Measurements from ENCODE around the gene TSEN2. TPM values are rescaled to one million over a fixed set of nuclear protein-coding genes. Genes with fewer than 3 reads are reported as not detected.

Gene TSEN2
- total RNA-seq, 1 donor = 12.7 TPM

- peaks cover 43% of the 10 kb centered on the region for H3K4me1 ChIP-seq (ENCODE audit: insufficient read depth, low read length)
- no peak overlapping the region for H3K4me3 ChIP-seq (ENCODE audit: low read length)
- H3K9me3 ChIP-seq (ENCODE audit: low read depth, low read length) = no peaks in the 10 kb centered on the region
- peaks cover 4% of the 10 kb centered on the region for H3K27me3 ChIP-seq (ENCODE audit: insufficient read depth, low read length)
Measured at GRCh38 chr3:12559520-12559919, 75.2 kb downstream of the TSEN2 start.

GRCh38 chr3:12560505-12561190 lies 76.4 kb downstream of the TSEN2 start:
- H3K27me3 ChIP-seq (ENCODE audit: insufficient read depth, low read length) = peaks cover 1% of the 10 kb centered on the region
- peaks cover 42% of the 10 kb centered on the region for H3K4me1 ChIP-seq (ENCODE audit: insufficient read depth, low read length)
- no peak overlapping the region for H3K4me3 ChIP-seq (ENCODE audit: low read length)
- H3K9me3 ChIP-seq (ENCODE audit: low read depth, low read length) = no peaks in the 10 kb centered on the region

DNA sequence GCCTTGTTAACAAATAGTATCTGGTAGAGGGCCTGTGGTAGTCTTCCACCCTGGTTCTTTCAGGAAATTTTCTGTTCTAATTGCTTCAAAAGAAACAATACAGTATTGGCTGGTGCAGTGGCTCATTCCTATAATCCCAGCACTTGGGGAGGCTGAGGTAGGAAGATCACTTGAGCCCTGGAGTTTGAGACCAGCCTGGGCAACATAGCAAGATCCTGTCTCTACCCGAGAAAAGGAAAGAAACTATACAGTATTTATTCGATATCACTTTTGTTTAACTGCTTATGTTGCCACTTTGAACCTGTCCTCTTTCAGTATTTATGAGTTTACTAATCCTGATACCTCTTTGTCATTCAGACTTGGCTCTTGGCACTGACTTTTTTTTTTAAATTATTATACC lies 77.1 kb downstream of the TSEN2 start:
- H3K4me1 ChIP-seq (ENCODE audit: insufficient read depth, low read length) = peaks cover 35% of the 10 kb centered on the region
- H3K4me3 ChIP-seq (ENCODE audit: low read length) = no peak overlapping the region
- no peaks in the 10 kb centered on the region for H3K27me3 ChIP-seq (ENCODE audit: insufficient read depth, low read length)
- H3K9me3 ChIP-seq (ENCODE audit: low read depth, low read length) = peaks cover 4% of the 10 kb centered on the region

DNA sequence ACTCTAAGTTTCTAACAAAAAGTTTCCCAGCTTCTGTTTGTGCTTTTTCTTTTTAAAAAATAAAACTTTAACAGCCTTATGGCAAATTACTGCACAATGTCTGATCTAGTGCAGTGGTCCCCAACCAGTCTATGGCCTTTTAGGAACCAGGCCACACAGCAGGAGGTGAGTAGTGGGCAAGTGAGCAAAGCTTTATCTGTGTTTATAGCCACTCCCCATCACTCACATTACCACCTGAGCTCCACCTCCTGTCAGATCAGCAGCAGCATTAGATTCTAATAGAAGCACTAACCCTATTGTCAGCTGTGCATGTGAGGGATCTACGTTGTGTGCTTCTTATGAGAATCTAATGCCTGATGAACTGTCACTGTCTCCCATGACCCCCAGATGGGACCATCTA lies 78.2 kb downstream of the TSEN2 start:
- H3K9me3 ChIP-seq (ENCODE audit: low read depth, low read length) = peaks cover 8% of the 10 kb centered on the region
- H3K4me1 ChIP-seq (ENCODE audit: insufficient read depth, low read length) = peaks cover 33% of the 10 kb centered on the region
- no peak overlapping the region for H3K4me3 ChIP-seq (ENCODE audit: low read length)
- H3K27me3 ChIP-seq (ENCODE audit: insufficient read depth, low read length) = no peaks in the 10 kb centered on the region

DNA sequence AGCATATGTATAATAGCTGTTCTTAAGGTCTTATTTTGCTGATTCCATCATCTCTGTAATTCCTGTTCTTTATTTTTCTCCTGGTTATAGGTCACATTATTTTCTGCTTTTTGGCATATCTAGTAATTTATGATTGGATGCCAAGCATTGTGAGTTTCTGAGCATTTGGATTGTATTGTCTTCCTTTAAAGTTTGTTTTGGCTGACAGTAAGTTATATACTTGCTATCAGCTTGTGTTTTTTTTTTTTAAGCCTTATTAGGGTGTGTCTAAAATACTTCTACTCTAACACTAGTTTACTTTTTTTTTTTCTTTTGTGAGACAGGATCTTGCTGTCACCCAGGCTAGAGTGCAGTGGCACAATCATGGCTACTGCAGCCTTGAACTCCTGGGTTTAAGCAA lies 82.7 kb downstream of the TSEN2 start:
- Histone ChIP-seq H3K27me3 (ENCODE audit: insufficient read depth, low read length) (no peaks in the 10 kb centered on the region), H3K4me3 (ENCODE audit: low read length) (no peak overlapping the region), H3K4me1 (ENCODE audit: insufficient read depth, low read length) (peaks cover 2% of the 10 kb centered on the region), H3K9me3 (ENCODE audit: low read depth, low read length) (peaks cover 8% of the 10 kb centered on the region)

- H3K27me3 ChIP-seq (ENCODE audit: insufficient read depth, low read length) = no peaks in the 10 kb centered on the region
- no peak overlapping the region for H3K4me3 ChIP-seq (ENCODE audit: low read length)
- no peaks in the 10 kb centered on the region for H3K4me1 ChIP-seq (ENCODE audit: insufficient read depth, low read length)
- H3K9me3 ChIP-seq (ENCODE audit: low read depth, low read length) = peaks cover 8% of the 10 kb centered on the region
Measured at GRCh38 chr3:12568747-12569146, 84.5 kb downstream of the TSEN2 start.

DNA sequence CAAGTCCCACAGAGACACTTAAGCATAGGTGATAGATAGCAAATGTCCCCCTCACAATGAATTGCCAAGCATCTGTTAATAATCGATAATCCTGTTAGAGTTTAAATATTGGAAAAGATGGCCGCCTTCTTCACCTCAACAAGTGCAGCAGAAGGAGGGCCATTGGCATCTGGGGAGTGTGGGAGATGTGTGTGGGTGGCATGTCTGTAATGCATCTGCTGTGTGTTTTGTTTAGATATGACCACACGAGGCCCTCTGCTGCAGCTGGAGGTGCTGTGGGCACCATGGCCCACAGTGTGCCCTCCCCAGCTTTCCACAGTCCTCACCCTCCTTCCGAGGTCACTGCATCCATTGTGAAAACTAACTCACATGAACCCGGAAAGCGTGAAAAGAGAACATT lies 85.6 kb downstream of the TSEN2 start:
- no peaks in the 10 kb centered on the region for H3K4me1 ChIP-seq (ENCODE audit: insufficient read depth, low read length)
- H3K4me3 ChIP-seq (ENCODE audit: low read length) = no peak overlapping the region
- H3K27me3 ChIP-seq (ENCODE audit: insufficient read depth, low read length) = no peaks in the 10 kb centered on the region
- H3K9me3 ChIP-seq (ENCODE audit: low read depth, low read length) = peaks cover 8% of the 10 kb centered on the region

GRCh38 chr3:12571986-12572385 lies 87.7 kb downstream of the TSEN2 start:
- Histone ChIP-seq H3K9me3 (ENCODE audit: low read depth, low read length) (no peaks in the 10 kb centered on the region), H3K4me3 (ENCODE audit: low read length) (no peak overlapping the region), H3K4me1 (ENCODE audit: insufficient read depth, low read length) (no peaks in the 10 kb centered on the region), H3K27me3 (ENCODE audit: insufficient read depth, low read length) (no peaks in the 10 kb centered on the region)

DNA sequence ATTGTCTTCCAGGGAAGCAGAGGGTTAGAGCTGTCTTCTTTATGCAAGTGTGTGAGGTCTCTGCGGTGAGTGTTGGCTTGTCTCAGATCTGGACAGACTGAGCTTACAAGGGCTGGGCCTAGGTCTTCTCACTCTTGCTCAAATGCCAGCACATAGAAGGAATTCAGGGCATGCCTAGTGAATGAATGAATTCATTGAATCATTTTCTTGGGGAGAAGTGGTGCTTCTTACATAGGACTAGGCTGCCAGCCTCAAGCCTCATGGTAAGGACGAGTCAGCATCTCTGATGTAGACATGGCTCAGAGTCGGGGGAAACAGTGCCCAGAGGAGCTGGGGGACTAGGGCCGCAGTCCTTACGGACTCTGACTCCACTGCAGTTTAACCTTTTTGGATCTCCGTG lies 89.9 kb downstream of the TSEN2 start:
- no peaks in the 10 kb centered on the region for H3K9me3 ChIP-seq (ENCODE audit: low read depth, low read length)
- H3K4me1 ChIP-seq (ENCODE audit: insufficient read depth, low read length) = no peaks in the 10 kb centered on the region
- no peak overlapping the region for H3K4me3 ChIP-seq (ENCODE audit: low read length)
- H3K27me3 ChIP-seq (ENCODE audit: insufficient read depth, low read length) = no peaks in the 10 kb centered on the region

GRCh38 chr3:12574661-12575060 lies 90.4 kb downstream of the TSEN2 start:
- Histone ChIP-seq H3K4me3 (ENCODE audit: low read length) (no peak overlapping the region), H3K9me3 (ENCODE audit: low read depth, low read length) (no peaks in the 10 kb centered on the region), H3K27me3 (ENCODE audit: insufficient read depth, low read length) (no peaks in the 10 kb centered on the region), H3K4me1 (ENCODE audit: insufficient read depth, low read length) (no peaks in the 10 kb centered on the region)

DNA sequence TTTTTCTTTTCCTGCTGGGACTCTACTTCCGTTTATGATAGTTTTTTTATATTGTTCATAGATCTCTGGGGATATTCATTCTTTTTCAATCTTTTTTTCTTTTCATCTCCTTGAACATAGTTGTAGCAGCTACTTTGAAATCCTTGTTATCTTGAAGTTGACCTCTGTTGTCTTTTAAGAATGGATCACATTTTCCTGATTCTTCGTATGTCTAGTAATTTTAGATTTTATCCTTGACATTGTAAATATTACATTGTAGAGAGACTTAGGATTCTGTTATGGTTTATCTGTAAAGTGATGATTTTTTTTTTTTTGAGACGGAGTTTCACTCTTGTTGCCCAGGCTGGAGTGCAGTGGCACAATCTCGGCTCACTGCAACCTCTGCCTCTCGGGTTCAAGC lies 93.1 kb downstream of the TSEN2 start:
- Histone ChIP-seq H3K4me3 (ENCODE audit: low read length) (no peak overlapping the region), H3K27me3 (ENCODE audit: insufficient read depth, low read length) (no peaks in the 10 kb centered on the region), H3K4me1 (ENCODE audit: insufficient read depth, low read length) (no peaks in the 10 kb centered on the region), H3K9me3 (ENCODE audit: low read depth, low read length) (no peaks in the 10 kb centered on the region)

DNA sequence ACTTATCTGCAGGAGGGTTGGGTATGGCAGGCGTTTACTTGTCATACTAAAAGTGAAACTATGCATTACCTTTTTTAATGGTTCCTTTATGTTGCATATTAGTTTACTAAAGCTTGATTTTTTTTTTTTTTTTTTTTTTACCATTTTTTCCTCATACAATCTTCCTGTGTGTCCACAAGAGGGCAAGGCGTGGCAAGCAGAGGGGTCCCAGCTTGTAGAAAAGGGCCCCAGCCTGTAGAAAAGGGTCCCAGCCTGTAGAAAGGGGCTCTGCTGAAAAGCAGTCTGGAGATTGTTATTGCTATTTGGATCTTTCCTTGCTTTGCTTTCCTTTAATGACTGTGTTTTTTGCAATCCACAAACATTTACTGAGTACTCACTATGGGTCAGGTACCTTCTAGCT lies 94.5 kb downstream of the TSEN2 start:
- Histone ChIP-seq H3K9me3 (ENCODE audit: low read depth, low read length) (no peaks in the 10 kb centered on the region), H3K27me3 (ENCODE audit: insufficient read depth, low read length) (no peaks in the 10 kb centered on the region), H3K4me3 (ENCODE audit: low read length) (no peak overlapping the region), H3K4me1 (ENCODE audit: insufficient read depth, low read length) (no peaks in the 10 kb centered on the region)

GRCh38 chr3:12579456-12579855 lies 95.2 kb downstream of the TSEN2 start:
- no peaks in the 10 kb centered on the region for H3K4me1 ChIP-seq (ENCODE audit: insufficient read depth, low read length)
- no peak overlapping the region for H3K4me3 ChIP-seq (ENCODE audit: low read length)
- no peaks in the 10 kb centered on the region for H3K9me3 ChIP-seq (ENCODE audit: low read depth, low read length)
- no peaks in the 10 kb centered on the region for H3K27me3 ChIP-seq (ENCODE audit: insufficient read depth, low read length)

- Histone ChIP-seq H3K4me1 (ENCODE audit: insufficient read depth, low read length) (no peaks in the 10 kb centered on the region), H3K4me3 (ENCODE audit: low read length) (no peak overlapping the region), H3K9me3 (ENCODE audit: low read depth, low read length) (no peaks in the 10 kb centered on the region), H3K27me3 (ENCODE audit: insufficient read depth, low read length) (no peaks in the 10 kb centered on the region)
Measured at GRCh38 chr3:12579905-12580304, 95.6 kb downstream of the TSEN2 start.

DNA sequence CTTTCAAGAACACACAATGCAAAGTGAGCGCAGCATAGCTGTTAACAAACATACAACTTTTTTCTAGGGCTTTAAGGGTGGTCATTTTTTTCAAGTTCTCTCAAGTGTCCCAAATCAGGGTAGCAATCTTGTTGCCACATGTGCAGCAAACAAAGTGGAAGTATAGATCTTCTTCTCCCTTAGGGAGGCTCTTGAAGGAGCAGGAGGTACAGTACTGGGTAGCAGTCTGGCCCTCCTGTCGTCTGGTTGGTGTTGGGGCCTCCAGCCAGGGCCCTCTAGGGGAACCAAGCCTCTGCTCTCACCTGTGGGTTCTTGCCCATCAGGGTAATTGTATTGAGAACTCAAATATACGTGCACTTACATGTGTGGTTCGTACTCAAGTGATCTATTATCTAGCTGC lies 98.5 kb downstream of the TSEN2 start:
- no peaks in the 10 kb centered on the region for H3K9me3 ChIP-seq (ENCODE audit: low read depth, low read length)
- no peak overlapping the region for H3K4me3 ChIP-seq (ENCODE audit: low read length)
- H3K27me3 ChIP-seq (ENCODE audit: insufficient read depth, low read length) = no peaks in the 10 kb centered on the region
- H3K4me1 ChIP-seq (ENCODE audit: insufficient read depth, low read length) = no peaks in the 10 kb centered on the region
